BJ (cell line): Measurements from ENCODE around the gene NAA25. TPM values are rescaled to one million over a fixed set of nuclear protein-coding genes. Genes with fewer than 3 reads are reported as not detected.

Experiments used
- CTCF ChIA-PET: fragments of 350-600 bp; formaldehyde crosslinking; extraction: SDS; loops from one replicate; lab custom pipeline; 2021; ENCODE audit warnings: antibody characterized with exemption, inconsistent platforms; lab: Yijun Ruan, JAX
- POLR2A ChIA-PET: fragments of 300-600 bp; sonication (Branson Sonifier 250); formaldehyde crosslinking; extraction: SDS; loops from one replicate; lab custom pipeline; 2021; ENCODE audit warnings: antibody characterized with exemption; lab: Charles Lee
- DNase-seq: peaks from one replicate; pipeline ENCODE4 v3.0.0-alpha.2; 2011; ENCODE audit warnings: low read depth
- H3K27me3 ChIP-seq: 2 replicates; pipeline ENCODE4 v1.6.0; 2011; ENCODE audit warnings: low read length; ENCODE audit not compliant: control insufficient read depth, insufficient read depth
- H3K36me3 ChIP-seq: 2 replicates; pipeline ENCODE4 v1.5.1; 2011; ENCODE audit warnings: low read length; ENCODE audit not compliant: control insufficient read depth, insufficient read depth
- H3K4me3 ChIP-seq: 2 replicates; pipeline ENCODE4 v1.5.1; 2011; ENCODE audit warnings: low read depth, mild to moderate bottlenecking, control low read depth, low read length
- CTCF ChIP-seq: IDR thresholded peaks from 2 replicates; pipeline ENCODE4 v1.5.1; 2011; ENCODE audit warnings: low read depth, mild to moderate bottlenecking, control low read depth, inconsistent platforms, low read length, moderate library complexity; ENCODE audit not compliant: insufficient read depth
- polyA plus RNA-seq: library from polyadenylated mRNA; depleted of rRNA; stranded (reverse); fragments of >200 nt; gene quantifications from 2 replicates; pipeline ENCODE4 v1.2.3, GENCODE V29; 2011

NAA25 gene
- polyA plus RNA-seq, 1 experiment = 7.2 TPM

- ChIA-PET POLR2A (no interaction called here), CTCF (no interaction called here)
- TF ChIP-seq CTCF = no peak
Observed at GRCh38 chr12:111992464-111992863, 116.1 kb downstream of the NAA25 start.

GRCh38 chr12:111991946-111992345, 116.6 kb downstream of the NAA25 start:
- no peak for DNase-seq
- no peak for TF ChIP-seq CTCF
- Histone ChIP-seq H3K4me3 (no peak overlapping the region), H3K27me3 (no peaks in the 10 kb centered on the region), H3K36me3 (no peaks in the 10 kb centered on the region)
- POLR2A ChIA-PET = no interaction called here
- CTCF ChIA-PET = no interaction called here

More at GRCh38 chr12:111992464-111992863, 116.1 kb downstream of the NAA25 start:
- no peak for DNase-seq
- Histone ChIP-seq H3K27me3 (no peaks in the 10 kb centered on the region), H3K4me3 (no peak overlapping the region), H3K36me3 (no peaks in the 10 kb centered on the region)

- no peak for TF ChIP-seq CTCF
- Histone ChIP-seq H3K36me3 (no peaks in the 10 kb centered on the region), H3K4me3 (no peak overlapping the region), H3K27me3 (no peaks in the 10 kb centered on the region)
- ChIA-PET POLR2A (no interaction called here), CTCF (no interaction called here)
- DNase-seq = no peak
Observed at GRCh38 chr12:111991535-111991934, 117.0 kb downstream of the NAA25 start.

- H3K4me3 ChIP-seq = no peak overlapping the region
- CTCF ChIA-PET = no interaction called here
- DNase-seq = no peak
- no peak for TF ChIP-seq CTCF
- H3K27me3 ChIP-seq = no peaks in the 10 kb centered on the region
- no peaks in the 10 kb centered on the region for H3K36me3 ChIP-seq
- POLR2A ChIA-PET = no interaction called here
Observed at GRCh38 chr12:111984820-111985219, 123.8 kb downstream of the NAA25 start.

- Histone ChIP-seq H3K27me3 (no peaks in the 10 kb centered on the region), H3K36me3 (no peaks in the 10 kb centered on the region), H3K4me3 (no peak overlapping the region)
- ChIA-PET CTCF (no interaction called here), POLR2A (no interaction called here)
- TF ChIP-seq CTCF = no peak
- DNase-seq = no peak
Observed at GRCh38 chr12:111981987-111982386, 126.6 kb downstream of the NAA25 start.
